Choroid plexus epithelial cell (primary cell): ENCODE data around the gene PBX1.

Experiments
- DNase-seq: peaks from one replicate; pipeline ENCODE4 v3.0.0-alpha.2; 2010; ENCODE audit warnings: low read depth
- H3K4me3 ChIP-seq: 2 replicates; pipeline ENCODE4 v1.5.1; 2011; ENCODE audit warnings: low read depth, mild to moderate bottlenecking, control low read depth, low read length, moderate library complexity
- TF ChIP-seq, protein P1 (sequence below): conservative IDR thresholded peaks from 2 replicates; pipeline ENCODE4 v1.5.1; 2011; ENCODE audit warnings: low read depth, mild to moderate bottlenecking, control low read depth, inconsistent platforms, low read length, moderate library complexity

PBX1 gene

GRCh38 chr1:164664127-164664526 is 105.1 kb downstream of the PBX1 start:
- no peak for DNase-seq
- no peak overlapping the region for H3K4me3 ChIP-seq
- TF ChIP-seq, protein P1, sequence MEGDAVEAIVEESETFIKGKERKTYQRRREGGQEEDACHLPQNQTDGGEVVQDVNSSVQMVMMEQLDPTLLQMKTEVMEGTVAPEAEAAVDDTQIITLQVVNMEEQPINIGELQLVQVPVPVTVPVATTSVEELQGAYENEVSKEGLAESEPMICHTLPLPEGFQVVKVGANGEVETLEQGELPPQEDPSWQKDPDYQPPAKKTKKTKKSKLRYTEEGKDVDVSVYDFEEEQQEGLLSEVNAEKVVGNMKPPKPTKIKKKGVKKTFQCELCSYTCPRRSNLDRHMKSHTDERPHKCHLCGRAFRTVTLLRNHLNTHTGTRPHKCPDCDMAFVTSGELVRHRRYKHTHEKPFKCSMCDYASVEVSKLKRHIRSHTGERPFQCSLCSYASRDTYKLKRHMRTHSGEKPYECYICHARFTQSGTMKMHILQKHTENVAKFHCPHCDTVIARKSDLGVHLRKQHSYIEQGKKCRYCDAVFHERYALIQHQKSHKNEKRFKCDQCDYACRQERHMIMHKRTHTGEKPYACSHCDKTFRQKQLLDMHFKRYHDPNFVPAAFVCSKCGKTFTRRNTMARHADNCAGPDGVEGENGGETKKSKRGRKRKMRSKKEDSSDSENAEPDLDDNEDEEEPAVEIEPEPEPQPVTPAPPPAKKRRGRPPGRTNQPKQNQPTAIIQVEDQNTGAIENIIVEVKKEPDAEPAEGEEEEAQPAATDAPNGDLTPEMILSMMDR, result no peak

GRCh38 chr1:164667001-164667400 is 108.0 kb downstream of the PBX1 start:
- TF ChIP-seq, protein P1, result no peak
- DNase-seq, result no peak
- no peak overlapping the region for H3K4me3 ChIP-seq

DNA sequence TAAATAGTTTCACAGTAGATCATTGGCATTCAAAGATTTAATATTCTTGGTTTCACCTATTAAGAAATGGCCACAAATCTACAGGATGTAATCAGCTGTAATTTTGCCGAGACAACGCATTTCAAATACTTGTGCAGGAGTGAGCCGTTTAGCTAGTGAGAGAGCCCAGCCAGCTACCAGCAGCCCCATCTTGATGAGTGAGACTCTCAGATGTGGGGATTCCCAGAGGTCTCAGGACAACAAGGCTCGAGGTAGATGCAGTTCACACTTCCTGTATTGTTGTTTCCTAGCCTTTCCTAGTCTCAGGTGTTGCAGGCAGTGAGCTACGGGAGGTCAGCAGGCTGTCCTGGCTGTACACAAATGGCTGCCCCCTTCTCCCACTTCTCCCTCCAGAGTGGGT is 108.6 kb downstream of the PBX1 start:
- TF ChIP-seq, protein P1, result no peak
- H3K4me3 ChIP-seq, result no peak overlapping the region
- DNase-seq, result no peak

GRCh38 chr1:164668491-164669400 is 109.8 kb downstream of the PBX1 start:
- TF ChIP-seq, protein P1, result no peak
- DNase-seq, result no peak
- H3K4me3 ChIP-seq, result no peak overlapping the region

- DNase-seq, result no peak
- no peak overlapping the region for H3K4me3 ChIP-seq
- TF ChIP-seq, protein P1, result no peak
These were observed 111.0 kb downstream of the PBX1 start for GRCh38 chr1:164670026-164670425.

DNA sequence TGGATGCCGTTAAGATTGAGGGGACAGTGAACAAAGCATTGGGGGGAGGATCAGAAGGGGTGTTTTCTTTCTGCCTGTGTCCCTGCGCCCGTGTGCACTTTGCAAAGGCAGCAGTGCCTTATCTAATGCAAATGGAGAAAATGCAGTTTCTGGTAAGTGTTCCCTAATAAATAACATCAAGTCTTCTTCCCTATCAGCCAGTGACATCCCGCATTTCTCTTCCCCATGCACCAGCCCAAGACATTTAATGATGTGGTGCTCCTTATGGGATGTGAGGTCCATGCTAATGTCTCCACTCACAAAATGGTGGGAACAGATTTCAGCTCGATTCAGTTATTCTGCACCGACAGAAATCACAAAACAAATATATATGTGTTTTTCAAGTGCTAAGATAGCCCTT is 111.8 kb downstream of the PBX1 start:
- no peak overlapping the region for H3K4me3 ChIP-seq
- TF ChIP-seq, protein P1, result no peak
- no peak for DNase-seq
